Fibroblast of skin of right biceps (primary cell): Measurements from ENCODE around the gene CIT.

ENCODE experiments used
- DNase-seq: peaks from one replicate; pipeline ENCODE4 v3.0.0-alpha.2; 2013

The CIT gene

DNA sequence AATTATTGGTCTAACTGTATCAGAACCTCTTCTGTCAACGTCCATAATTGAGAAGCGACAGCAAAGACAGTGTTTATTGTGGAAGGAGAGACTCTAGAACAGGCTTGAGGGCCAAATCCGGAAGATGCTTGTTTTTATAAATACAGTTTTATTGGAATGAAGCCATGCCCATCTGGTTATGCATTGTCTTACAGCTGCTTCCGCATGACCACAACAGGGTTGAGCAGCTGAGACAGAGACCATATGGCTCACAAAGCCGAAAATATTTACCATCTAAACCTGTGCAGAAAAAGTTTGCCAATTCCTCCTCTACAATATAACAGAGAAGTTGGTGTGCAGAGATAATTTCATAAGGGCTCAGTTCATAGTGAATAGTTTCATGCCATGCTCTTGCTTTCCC lies 184.7 kb downstream of the CIT start:
- DNase-seq: no peak

DNA sequence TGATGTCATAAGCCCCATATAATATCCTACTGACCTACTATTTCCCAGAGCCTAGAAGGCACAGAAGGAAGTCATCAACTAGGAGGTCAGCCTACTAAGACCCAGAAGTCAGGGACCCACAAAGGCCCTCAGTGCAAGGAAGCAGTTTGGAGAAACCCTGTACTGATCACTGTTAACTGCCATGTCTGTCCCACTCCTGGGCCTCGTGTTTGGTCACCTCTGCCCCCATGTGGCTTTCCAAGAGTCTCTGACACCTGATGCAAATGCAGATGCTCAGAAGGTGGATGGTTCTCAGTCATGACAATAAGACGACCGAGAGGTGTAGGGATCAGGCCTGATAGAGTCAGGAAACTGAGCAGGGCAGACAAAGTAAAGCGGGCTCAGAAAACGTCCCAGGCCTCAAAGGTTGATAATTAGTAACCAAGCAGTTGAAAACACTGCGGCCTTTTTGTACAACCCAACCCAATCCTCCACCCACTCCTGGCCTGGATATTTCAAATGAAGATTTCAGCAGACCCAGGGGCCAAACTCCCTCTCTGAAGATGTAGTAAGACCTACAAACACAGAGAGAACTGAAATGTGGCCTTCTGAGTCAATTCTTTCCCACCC lies 185.8 kb downstream of the CIT start:
- DNase-seq: no peak

DNA sequence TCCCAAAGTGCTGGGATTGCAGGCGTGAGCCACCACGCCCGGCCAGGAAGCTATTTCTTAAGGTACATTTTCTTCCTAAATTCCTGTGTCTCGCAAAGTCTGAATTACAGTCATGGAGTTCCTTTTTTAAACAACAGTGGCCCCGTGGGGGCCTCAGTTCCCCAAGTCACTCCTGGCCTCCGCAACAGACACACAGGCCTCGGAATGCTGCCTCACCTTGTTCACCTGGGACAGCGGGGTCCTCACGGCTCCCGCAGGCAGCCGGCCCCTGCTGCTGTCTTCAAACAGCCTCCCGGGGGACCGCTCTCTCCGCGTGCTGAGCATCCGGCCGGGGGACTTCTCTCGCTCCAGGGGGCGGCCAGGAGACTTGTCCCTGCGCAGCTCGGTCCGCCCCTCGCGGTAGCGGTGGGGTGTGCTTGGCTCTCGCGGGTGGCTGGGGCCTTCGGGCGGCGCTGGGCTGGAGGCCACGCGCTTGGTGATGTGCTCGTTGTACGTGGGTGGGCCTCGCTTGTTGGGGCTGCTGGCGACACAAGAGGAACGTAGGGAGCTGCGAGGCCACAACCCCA lies 187.1 kb downstream of the CIT start:
- no peak for DNase-seq

DNA sequence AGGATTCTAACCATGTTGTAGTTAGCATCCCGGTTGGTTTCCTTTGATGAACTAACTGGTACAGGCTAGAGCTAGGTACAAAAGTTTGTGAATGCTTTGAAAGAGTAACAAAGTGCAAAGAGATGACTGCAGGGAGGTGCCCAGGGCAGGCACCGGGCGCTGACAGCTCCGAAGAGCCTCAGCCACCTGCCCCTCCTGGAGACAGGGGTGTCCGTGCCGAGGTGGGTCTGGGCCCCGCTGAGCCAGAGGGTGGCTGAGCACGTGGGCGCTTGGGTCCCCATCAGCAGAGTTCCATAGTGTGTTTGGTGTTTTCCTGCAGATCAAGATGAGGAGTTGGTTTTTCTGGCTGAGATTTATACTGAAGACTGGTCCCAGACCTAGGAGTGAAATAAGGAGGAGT lies 189.2 kb downstream of the CIT start:
- no peak for DNase-seq

DNA sequence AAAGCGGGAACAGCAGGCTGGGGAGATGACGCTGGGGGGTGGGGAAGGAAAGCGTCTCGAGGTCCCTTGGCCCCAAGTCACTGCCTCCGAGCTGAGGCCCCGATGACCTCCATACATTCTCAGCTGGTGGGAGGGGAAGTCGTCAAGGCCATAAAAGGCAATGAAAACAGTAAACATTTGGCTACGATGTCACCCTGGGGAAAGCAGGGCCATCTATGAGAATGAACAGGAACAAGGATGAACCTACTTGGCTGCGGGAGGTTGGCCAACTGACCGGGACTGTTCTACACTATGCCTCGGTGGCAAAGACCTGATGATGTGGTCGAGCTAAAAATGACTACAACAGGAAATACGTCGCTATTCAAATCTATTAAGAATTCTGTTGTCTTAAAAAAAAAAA lies 189.7 kb downstream of the CIT start:
- DNase-seq: no peak

DNA sequence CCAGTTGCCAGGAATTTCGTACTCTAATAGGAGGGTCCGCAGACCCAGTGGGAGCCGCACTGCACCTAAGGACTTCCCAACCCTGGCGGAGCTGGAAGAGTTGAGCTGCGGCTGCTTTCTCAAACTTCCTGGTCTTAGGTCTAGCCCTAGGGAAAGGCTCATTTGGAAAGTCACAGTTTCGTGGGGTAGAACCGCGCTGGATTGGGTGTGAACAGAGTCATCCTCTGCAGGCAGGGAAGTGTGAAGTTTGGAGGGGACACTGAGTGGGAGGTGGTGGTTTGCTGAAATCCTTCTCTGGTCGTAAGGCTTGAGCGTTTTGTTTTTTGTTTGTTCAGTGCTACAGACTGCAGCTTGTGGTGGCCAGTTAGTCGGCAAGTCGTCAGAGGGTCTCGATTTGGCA lies 190.3 kb downstream of the CIT start:
- no peak for DNase-seq

DNA sequence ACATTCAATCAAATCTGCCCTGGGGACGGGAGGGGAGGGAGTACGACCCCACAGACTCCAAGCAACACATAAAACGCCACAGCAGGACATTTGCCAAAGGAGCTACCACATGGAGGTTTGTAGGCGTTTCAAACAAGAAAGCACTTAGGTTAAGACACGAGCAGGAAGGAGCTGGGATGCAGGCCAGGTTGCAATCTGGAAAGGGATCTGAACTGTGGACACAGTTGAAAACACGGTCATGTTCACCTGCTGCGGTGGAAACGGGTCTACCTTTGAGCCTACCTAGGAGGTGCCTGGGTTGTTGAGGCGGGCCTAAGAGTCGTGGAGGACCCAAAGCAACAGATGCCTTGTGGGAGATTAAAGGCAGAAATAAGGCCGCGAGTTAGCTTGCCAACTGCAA lies 190.8 kb downstream of the CIT start:
- DNase-seq: no peak

DNA sequence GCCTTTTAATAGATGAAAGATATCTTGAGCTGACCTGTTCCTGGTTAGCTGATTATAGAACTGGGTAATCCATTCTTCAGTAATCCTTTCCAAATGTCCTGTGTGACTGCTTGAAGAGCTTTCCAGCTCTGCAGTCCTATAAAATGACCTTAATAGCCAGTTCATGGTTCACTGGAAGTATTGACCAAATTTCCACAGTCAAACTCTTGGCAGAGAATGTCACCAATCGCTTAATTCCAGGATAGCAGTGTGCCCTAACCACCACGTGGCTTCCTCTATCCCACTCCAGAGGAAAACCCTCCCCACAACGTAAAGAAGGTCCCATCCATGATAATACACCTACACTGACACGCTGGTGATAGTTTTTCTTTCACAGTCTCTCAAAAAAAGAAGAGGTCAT lies 191.7 kb downstream of the CIT start:
- no peak for DNase-seq

DNA sequence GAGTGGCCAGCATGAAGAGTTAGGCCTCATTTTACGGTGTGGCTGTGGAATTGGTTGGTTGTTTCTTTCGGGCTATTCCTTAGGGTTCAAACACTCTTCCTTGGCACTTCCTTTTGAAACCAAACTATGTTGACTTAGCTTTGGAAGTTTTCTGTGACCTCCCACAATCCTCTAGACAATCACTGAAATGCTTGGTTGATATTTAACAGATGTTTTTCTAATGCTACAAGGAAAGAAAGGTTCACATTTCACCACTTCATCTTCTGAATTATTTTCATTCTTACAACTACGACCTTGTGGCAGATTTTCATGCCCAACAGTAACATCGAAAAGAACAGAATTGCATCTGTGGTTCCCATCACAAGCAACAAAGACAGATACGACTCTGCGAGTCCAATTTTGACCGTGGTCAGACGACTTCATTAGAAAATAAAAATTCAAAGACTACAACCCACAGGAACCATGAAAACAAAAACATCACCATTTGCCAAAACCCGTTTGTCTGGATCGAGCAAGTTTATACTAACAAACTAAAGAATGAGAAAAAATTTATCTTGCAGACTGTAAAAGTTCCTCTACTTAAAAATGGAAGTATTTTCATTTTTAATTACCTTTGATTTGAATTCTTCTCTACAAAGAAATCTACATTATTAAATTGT lies 192.3 kb downstream of the CIT start:
- no peak for DNase-seq

DNA sequence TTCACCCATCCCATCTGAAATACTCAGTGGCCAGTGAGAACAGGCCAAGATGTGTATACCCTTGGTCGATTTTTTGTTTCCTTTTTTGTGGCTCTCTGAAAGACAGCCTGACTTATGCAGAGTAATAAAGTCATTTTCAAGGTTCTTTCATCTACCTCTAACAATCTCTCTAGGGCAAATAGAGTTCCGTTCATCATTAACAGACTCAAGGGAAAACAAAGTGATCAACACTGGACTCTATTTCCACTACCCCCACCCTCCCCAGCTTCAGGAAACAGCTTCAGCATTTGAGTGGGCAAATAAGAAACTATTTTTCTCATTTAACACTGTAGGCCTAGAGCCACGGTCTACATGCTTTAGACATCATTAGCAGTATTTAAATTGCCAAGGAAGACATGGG lies 193.3 kb downstream of the CIT start:
- no peak for DNase-seq

DNA sequence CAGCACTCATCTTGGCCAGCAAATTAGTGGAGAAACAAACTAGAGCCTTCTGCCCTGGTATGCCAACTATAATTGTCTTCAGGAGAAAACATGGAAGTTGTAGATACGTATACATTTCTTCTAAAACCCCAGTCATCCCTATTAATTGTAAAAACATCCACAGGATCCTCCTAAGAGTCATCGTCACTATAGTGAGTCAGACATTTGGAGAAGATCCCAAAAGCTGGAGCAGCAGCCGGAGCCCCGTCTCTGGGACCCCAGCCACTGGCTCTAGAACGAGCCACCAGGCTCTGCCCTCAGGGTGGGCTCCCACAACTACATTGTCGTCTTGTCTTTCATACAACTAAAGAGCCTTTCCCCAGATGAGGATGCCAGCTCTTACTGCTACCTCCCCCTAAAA lies 193.7 kb downstream of the CIT start:
- peak; percentile 71 for DNase-seq

DNA sequence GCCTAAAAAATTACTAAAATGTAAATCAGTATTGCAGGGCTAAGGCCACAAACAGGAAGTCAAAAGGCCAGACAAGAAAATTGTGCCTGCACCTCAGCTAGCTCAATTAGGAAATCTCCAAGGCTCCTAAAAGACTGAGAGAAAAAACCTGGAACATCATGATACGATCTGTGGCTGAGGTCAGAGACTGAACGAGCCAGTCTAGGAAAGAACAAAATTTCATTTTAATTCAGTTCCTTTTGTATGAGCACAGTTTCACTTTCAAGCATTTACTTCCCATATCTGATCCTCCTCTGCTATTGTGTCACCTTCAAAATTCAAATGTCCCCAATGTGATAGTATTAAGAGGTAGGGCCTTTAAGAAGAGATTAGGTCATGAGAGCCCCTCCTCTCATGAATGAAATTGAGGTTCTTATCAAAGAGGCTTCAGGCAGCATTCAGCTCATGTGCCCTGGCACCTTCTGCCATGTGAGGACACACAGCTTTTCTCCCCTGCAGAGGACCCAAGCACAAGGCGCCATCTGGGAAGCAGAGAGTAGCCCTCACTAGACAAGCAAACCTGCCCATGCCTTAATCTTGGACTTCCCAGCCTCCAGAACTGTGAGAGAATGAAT lies 194.4 kb downstream of the CIT start:
- no peak for DNase-seq

DNA sequence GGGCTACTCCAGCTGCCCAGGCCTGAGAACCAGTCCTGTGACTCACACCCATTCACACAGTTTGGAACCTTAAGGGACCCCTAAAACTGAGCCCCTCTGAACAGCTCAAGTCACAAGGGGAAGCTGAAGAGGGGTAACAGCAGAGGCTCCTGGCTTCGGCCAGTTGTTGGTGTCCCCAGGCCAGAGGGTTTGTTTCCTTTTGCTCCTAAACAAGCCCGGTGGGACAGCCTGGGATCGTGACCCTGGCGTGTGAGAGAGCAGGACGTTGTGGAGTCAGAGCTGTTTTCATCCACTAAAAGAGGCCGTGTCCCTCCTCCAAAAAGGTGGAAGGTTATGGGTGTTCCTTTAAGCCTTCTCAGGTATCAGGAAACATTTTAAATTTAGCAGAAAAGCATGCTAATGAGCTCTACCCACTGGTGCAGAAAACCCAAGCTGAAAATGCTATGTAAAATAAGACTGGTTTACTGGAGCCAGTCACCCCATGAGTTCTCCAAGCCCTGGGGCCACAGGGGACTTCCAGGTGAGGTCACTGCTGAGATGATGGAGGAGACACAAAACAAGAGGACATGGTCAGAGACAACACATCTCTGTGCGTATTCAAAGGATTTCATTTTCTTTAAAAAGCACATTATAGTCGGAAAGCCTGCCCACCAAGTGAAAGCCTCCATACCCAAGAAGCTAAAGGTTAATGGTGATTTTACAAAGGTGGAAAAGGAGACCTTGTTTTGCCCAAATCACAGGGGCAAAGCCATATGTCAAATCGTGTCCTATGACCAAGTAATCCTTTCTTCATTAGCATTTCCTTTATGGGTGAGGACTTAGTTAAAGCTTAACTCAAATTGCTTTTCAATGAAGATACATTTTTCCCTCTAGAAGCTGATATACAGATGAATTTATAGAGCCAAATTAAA lies 195.1 kb downstream of the CIT start:
- no peak for DNase-seq

DNA sequence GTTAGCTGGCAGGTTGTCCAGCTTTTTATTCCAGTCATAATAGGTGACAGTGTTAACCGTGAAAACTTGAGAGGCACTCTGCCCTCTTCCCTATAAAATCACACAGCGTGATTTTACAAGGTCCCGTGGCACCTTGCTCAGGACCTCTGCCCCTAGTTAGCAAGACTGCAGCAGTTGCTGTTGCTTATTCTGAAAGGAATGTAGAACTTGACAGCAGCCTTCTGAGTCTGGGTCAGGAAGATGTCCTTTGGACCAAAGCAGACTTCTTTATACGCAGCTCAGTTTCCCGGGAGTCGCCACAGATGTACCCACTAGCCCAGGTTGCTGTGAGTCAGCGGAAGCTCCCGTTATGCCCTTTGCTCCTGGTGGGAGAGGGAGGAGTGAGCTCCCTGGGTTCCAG lies 196.0 kb downstream of the CIT start:
- DNase-seq: no peak

DNA sequence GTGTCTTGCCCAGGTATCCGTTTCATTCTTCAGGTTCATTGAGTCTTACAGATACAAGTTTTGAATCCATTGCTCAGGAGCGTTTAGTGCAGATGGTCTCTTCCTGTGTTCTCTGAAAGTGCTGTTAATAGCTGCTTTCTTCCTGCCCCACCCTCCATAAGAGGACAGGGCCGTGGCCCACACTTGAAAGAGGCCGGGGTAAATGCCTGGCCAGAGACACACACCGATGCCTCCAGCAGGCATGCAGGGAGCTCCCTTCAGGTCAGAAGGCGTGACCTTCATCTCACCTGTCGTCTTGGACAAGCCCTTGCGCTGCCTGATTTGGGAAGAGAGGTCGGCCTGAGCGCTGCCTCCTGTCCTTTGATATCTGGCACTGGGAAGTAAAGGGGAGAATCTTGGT lies 197.6 kb downstream of the CIT start:
- DNase-seq: no peak

DNA sequence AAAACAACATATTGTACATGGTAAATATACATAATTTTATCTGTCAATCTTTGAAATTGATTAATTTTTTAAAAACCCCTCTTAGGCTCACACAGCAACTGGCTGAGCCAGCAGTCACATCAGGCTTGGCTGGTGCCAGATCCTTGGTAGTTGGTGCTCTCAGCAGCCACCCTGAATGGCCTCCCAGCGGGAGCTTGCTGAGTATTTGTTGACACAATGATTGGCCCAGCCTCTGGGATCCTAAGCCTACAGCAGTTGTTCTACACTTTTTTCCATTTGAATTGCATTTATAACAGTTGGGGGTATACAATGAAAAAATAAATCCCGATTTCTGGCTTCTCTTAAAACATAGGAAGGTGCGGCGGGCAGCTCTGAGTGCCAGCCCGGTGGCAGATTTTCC lies 198.0 kb downstream of the CIT start:
- no peak for DNase-seq

DNA sequence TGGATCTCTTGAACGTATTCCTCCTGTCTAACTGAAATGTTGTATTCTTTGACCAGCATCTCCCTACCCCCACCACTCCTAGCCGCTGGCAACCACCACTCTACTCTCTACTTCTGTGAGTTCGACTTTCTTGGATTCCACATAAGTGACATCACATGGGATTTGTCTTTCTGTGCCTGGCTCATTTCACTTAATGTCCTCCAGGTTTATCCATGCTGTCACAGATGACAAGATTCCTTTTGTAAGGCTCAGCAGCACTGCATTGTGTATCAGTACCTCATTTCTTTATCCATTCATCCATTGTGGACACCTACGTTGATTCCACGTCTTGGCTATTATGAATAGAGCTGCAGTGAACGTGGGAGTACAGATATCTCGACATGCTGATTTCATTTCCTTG lies 198.7 kb downstream of the CIT start:
- no peak for DNase-seq

DNA sequence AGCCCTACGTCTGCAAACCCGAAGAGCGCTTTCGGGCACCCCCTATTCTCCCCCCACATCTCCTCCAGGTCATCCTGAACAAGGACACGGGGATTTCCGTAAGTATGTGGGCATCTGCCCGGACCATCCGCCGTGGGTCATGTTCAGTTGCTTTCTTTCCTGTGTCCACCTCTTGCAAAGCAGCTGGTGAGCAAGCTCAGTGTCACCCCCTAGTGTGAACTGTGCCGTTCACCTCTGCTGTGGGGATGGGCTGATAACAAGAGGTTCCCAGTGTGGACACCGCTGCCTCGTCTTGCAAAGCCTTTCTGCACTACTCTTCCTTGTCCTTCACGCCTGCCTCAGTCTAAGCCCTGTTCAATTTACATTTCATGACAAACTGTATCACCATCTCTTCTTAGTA lies 200.5 kb downstream of the CIT start:
- DNase-seq: no peak

DNA sequence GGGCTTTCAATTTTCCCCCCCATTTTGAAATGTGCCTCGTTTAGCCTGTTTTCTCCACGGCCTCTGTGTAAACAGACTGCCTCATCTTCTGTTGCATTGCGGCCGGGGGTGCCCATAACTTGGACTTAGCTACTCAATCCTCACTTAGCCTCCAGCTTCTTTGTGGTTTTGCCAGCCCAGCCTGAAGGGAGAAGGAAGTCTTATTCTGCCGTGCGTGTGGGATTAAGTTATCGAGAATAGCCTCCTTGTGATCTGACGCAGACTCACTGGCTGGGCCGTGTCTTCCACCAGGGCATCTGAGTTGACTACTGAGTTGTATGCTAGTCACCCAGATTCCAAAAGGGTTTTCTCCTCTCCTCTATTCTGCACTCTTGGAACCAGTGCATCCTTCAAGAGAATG lies 201.1 kb downstream of the CIT start:
- no peak for DNase-seq

DNA sequence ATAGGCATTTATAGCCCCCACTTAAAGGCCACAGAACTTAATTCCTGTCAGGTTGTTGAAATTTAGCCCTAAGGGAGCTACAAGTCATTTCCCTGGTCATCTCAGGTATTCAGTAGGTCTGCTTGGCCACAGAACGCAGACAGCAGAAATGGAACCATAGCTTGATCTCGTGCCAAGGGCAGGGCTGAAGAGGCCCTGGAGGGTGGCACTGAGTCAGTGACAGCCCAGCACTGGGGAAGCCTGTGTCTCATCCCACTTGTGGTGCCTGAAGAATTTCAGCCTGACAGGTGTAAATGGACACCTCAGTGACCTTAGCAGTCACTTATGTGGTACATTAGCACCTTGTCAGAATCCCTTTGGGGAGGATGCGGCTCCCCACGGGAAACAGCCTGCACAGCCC lies 202.6 kb downstream of the CIT start:
- DNase-seq: no peak

DNA sequence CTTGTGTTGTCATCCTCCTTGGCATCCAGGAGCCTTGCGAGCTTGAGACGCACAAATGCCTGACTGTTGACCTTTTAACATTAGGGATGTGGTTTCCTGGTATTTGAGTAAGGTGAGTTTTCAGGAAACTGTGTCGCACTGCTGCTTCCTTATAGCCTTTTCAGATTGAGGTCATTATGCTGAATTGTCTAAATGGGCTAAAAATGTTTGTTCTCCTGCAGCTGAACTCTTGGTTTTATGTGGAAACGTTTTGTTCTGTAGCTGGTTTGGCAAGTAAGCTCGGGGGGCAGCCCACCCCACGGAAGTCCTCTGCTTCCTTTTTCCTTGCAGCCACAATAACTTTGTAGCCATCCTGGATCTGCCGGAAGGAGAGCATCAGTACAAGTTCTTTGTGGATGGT lies 203.5 kb downstream of the CIT start:
- DNase-seq: no peak

DNA sequence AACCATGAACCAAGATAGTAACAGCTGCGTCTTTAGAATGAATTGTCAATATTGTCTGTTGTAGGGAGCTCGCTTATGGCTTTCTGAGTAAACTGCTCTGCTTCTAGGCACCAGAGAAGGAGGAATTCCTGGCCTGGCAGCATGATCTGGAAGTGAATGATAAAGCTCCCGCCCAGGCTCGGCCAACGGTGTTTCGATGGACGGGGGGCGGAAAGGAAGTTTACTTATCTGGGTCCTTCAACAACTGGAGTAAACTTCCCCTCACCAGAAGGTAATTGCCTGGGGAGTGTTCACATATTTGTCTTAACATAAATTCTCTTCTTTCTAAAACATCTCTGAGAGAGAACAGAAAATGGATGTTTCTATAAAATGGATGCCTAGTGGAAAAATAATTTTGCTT lies 204.9 kb downstream of the CIT start:
- DNase-seq: no peak

DNA sequence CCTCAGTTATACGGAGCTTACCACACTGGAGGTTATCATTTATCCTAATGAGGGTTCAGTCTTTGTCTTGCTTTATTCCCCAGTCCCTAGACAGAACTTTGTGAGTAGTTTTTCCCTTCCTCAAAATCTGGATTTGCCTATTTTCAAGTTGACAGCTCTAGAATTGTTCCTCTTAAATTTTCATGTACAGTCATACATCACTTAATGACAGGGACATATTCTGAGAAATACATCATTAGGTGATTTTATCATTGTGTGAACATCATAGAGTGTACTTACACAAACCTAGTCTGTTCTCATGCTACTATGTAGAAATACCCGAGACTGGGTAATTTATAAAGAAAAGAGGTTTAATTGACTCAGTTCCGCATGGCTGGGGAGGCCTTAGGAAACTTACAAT lies 206.1 kb downstream of the CIT start:
- no peak for DNase-seq
